Subcutaneous adipose tissue (tissue), 4 donors: ENCODE measurements around the gene HMGB1. TPM values are rescaled to one million over a fixed set of nuclear protein-coding genes. Genes with fewer than 3 reads are reported as not detected.

Source experiments
- CTCF ChIP-seq: fragments of 450-650 bp; IDR thresholded peaks from one replicate; pipeline ENCODE4 v1.5.1; 2016; ENCODE audit warnings: low read depth, mild to moderate bottlenecking, control low read depth, antibody characterized with exemption, moderate library complexity
- total RNA-seq, 4 donors: library from RNA; depleted of rRNA; stranded (reverse); fragments of >200 nt; gene quantifications; one replicate each; pipeline ENCODE4 v1.1.0, GENCODE V29; 2016

HMGB1 gene
- total RNA-seq, 4 donors from 2014 or later = 194 to 234 (median 222) TPM

GRCh38 chr13:30412346-30412745 is 53.4 kb downstream of the HMGB1 start:
- TF ChIP-seq CTCF = no peak

- no peak for TF ChIP-seq CTCF
Observed at GRCh38 chr13:30410705-30411125, 55.0 kb downstream of the HMGB1 start.

GRCh38 chr13:30409886-30410704 is 55.6 kb downstream of the HMGB1 start:
- no peak for TF ChIP-seq CTCF

- TF ChIP-seq CTCF = no peak
Observed at GRCh38 chr13:30408319-30409101, 57.2 kb downstream of the HMGB1 start.

- TF ChIP-seq CTCF = no peak
Observed at GRCh38 chr13:30406779-30407416, 58.8 kb downstream of the HMGB1 start.

Other genes with a start within 250 kb of the HMGB1 start
- 10 to 100 TPM; 22.2 to 41.4 (median 28.4) TPM for gene KATNAL1, start 158.4 kb downstream of the HMGB1 start, total RNA-seq
- under 1 TPM in 2 of 4 donors, not detected in 2; 0.66 to 0.75 TPM for gene UBE2L5, start 43.4 kb downstream of the HMGB1 start, total RNA-seq
- gene USPL1, start 152.0 kb upstream of the HMGB1 start, total RNA-seq = 10 to 100 TPM; 24.3 to 47.8 (median 25.9) TPM